Transverse colon (tissue), 3 donors: ENCODE results near the gene TNIP3.

Experiments
- POLR2A ChIP-seq: fragments of 450-650 bp; IDR thresholded peaks from one replicate; pipeline ENCODE4 v1.6.1; 2016; ENCODE audit warnings: antibody characterized with exemption, mild to moderate bottlenecking, moderate library complexity
- TF ChIP-seq, protein P1 (sequence below), 5 experiments: fragments of 200-600 bp in 3 of 5; fragments of 450-650 bp in 2 of 5; sonication (generic) in 3 of 5; IDR thresholded peaks; 1 replicate in 2 of 5; 2 replicates in 3 of 5; pipeline ENCODE4 v1.5.1; 2016 to 2017; ENCODE audit warnings: antibody characterized with exemption in 5 of 5, inconsistent platforms in 3 of 5, mild to moderate bottlenecking in 2 of 5, moderate library complexity in 1 of 5

DNA sequence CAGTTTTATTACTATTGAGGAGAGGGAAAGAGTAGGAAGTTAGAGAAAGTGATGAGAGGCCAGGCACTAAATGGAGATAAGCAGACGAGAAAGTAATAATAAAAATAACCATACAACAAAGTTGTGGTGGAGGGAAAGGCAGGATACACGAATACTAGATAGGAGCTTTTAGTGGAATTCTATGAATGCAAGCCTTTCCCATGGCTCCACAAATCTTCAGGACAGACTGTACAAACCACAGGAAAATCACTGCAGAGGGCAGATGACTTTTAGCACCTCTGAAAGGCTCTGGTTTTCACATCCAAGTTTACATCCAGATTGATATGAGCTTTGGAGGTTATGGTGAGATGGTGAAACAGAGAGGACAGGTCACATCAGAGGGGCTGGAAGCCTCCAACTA, 41.5 kb downstream of the TNIP3 start:
- no peak for TF ChIP-seq POLR2A
- TF ChIP-seq, protein P1, sequence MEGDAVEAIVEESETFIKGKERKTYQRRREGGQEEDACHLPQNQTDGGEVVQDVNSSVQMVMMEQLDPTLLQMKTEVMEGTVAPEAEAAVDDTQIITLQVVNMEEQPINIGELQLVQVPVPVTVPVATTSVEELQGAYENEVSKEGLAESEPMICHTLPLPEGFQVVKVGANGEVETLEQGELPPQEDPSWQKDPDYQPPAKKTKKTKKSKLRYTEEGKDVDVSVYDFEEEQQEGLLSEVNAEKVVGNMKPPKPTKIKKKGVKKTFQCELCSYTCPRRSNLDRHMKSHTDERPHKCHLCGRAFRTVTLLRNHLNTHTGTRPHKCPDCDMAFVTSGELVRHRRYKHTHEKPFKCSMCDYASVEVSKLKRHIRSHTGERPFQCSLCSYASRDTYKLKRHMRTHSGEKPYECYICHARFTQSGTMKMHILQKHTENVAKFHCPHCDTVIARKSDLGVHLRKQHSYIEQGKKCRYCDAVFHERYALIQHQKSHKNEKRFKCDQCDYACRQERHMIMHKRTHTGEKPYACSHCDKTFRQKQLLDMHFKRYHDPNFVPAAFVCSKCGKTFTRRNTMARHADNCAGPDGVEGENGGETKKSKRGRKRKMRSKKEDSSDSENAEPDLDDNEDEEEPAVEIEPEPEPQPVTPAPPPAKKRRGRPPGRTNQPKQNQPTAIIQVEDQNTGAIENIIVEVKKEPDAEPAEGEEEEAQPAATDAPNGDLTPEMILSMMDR (IDR thresholded peaks at IDR 0.05), result no peak
